ENCODE data around the gene SAT2. TPM values are rescaled to one million over a fixed set of nuclear protein-coding genes. Genes with fewer than 3 reads are reported as not detected.

Gene SAT2
- total and polyA plus RNA-seq, 10 of the 15 experiments (the other 5 are each of a cell fraction or from before 2014, with no cell fraction given), result 14.6 to 44.0 (median 27.9) TPM

GRCh38 chr17:7614425-7615264 is 13.0 kb downstream of the SAT2 start, which contains the start of gene FXR2 (continued):
- TF ChIP-seq NR2C2 (IDR thresholded peaks at IDR 0.05; ENCODE audit: borderline replicate concordance, control insufficient read depth, insufficient read length, low read depth), result no peak
- TF ChIP-seq BMI1 (IDR thresholded peaks at IDR 0.05; ENCODE audit: borderline replicate concordance), result no peak
- TF ChIP-seq CEBPZ (IDR thresholded peaks at IDR 0.05; ENCODE audit: low read depth, low read length), result no peak
- no peak for TF ChIP-seq NFYA (IDR thresholded peaks at IDR 0.05; ENCODE audit: borderline replicate concordance, low read depth, low read length)
- no peak for TF ChIP-seq SUPT20H (IDR thresholded peaks at IDR 0.05; ENCODE audit: borderline replicate concordance, control insufficient read depth, low read depth, low read length)
- TF ChIP-seq GABPA (IDR thresholded peaks at IDR 0.05; ENCODE audit: low read depth), result no peak
- no peak for TF ChIP-seq SMC3 (IDR thresholded peaks at IDR 0.05; ENCODE audit: borderline replicate concordance, low read length)
- no peak for TF ChIP-seq ZBTB4 (CRISPR knock-in tag; IDR thresholded peaks at IDR 0.05)
- no peak for TF ChIP-seq EZH2 (IDR thresholded peaks at IDR 0.05; ENCODE audit: borderline replicate concordance, control insufficient read depth, low read depth, low read length)
- TF ChIP-seq IKZF1 (conservative IDR thresholded peaks at IDR 0.05), result peak; percentile 98
- no peak for TF ChIP-seq PBX3 (IDR thresholded peaks at IDR 0.05; ENCODE audit: insufficient replicate concordance, low read depth, low read length)
- no peak for TF ChIP-seq NBN (IDR thresholded peaks at IDR 0.05)
- no peak for TF ChIP-seq CBX3 (IDR thresholded peaks at IDR 0.05; ENCODE audit: borderline replicate concordance, low read depth)
- peak; percentile 91 for TF ChIP-seq NKRF (conservative IDR thresholded peaks at IDR 0.05)
- peak; percentile 63 for TF ChIP-seq YY1 (IDR thresholded peaks at IDR 0.05; ENCODE audit: low read depth, low read length)
- TF ChIP-seq BHLHE40 (IDR thresholded peaks at IDR 0.05; ENCODE audit: borderline replicate concordance in 1 of 2, low read depth in 2 of 2, low read length in 1 of 2), result peak; percentile 7 to 85; a peak in 2 of 4 replicates
- TF ChIP-seq KLF5 (IDR thresholded peaks at IDR 0.05; ENCODE audit: partially characterized antibody), result peak; percentile 76
- TF ChIP-seq TCF3 (IDR thresholded peaks at IDR 0.05; ENCODE audit: borderline replicate concordance, insufficient read depth, low read depth, low read length), result no peak
- peak; percentile 85 for TF ChIP-seq RFX5 (IDR thresholded peaks at IDR 0.05; ENCODE audit: low read depth, low read length)

Measured in GM12878 (cell line).